GM21825 (cell line): ENCODE measurements around the gene UQCC2.

Source experiments
- ATAC-seq: cut with Tn5 transposase; IDR thresholded peaks from one replicate; pipeline ENCODE4 v1.9.1; 2021; ENCODE audit warnings: mild to moderate bottlenecking, moderate library complexity; ENCODE audit not compliant: unreplicated experiment

UQCC2 gene

DNA sequence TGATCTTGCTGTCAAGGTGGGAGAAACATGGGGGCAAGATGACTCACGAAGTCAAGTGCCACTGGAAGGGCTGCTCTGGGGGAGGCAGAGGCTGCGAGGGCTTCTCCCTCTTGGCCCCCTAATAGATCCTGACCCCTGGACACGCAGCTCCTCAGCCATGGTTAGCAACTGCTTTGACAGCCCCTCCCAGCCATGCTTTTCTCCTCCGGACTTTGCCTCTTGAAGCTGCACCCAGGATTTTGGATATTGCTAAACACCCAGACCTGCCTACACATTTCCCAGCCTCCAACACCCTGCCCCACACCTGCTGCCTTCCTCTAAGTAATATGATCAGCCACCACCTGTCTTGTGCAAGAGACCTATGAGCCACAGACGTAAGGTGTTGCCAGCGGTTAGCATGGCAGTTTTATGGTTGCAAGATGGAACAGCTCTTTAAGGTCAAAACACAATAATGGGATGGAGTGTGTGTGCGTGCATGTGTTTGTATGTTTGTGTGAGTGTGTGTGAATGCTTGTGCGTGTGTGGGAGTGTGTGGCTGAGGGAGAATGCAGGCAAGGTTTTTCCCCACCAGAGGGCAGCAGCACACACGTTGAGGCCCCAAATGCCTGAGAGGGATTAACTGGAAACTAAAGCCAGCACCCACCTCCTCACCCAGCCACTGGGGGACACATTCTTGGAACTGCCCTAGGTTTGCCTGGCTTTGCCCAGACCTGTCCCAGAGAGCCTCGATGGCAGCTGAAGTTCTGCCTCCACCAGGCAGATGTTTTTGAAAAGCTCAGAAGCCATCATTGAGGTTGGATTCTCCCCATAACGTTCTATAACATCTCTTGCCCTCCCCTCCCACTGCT lies 32.7 kb upstream of the UQCC2 start:
- no peak for ATAC-seq

DNA sequence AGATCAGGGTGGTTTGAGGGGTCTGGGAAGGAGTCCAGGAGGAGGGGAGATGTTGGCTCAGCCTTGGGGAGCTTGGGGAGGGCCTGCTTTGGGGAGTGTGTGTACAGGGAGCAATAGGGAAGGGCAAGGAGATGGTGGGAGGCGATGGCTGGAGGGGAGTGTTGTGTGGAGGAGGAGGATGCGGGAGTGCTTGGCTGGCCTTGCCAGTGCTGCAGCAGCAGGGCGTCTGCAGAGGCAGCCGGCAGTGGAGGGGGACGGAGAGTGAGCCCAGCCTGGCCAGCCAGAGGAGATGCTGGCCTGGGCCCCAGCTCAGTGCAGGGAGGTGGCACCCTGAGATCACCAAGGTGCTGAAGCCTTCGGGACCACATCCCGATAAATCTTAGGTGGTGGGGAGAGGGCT lies 31.3 kb upstream of the UQCC2 start:
- no peak for ATAC-seq

GRCh38 chr6:33742092-33742491 lies 30.6 kb upstream of the UQCC2 start:
- no peak for ATAC-seq

GRCh38 chr6:33740794-33741193 lies 29.3 kb upstream of the UQCC2 start:
- no peak for ATAC-seq

DNA sequence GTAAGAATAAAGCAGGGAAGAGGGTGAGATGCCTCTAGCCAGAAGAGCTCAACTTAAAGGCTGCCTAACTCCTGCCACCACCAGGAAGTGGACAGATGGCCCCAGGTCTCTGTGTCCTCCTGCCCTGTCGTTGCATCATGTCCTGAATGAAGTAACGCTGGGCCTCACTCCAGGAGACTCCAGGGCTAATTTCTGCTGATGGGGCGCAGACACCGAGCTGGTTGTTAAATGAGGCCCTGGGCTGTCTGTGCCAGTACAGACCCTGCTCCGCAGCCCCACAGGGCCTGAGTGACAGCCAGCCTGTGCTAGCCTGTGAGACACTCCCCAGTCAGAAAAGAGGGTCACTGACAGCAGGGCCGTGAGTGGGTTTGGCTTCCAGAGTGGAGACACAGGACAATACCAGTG lies 28.7 kb upstream of the UQCC2 start:
- no peak for ATAC-seq

DNA sequence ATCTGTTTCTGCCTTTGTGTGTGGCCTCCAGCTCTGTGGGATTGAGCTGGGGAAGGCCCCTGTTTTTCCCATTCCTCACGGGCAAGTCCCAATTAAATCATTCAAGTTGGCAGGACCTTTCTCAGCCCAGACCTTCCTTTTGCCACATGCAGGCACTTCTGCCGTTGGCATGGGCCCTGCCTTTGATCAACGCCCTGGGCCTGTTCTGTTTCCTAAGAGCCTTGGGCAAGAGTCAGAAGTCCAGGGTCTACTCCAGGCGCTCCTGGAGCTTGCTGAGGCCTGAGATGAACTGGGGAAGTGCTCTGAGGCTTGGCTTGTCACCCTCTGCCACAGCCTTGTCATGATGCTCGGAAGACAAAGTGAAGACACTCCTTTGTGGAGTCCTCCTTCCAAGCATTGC lies 28.1 kb upstream of the UQCC2 start:
- no peak for ATAC-seq

DNA sequence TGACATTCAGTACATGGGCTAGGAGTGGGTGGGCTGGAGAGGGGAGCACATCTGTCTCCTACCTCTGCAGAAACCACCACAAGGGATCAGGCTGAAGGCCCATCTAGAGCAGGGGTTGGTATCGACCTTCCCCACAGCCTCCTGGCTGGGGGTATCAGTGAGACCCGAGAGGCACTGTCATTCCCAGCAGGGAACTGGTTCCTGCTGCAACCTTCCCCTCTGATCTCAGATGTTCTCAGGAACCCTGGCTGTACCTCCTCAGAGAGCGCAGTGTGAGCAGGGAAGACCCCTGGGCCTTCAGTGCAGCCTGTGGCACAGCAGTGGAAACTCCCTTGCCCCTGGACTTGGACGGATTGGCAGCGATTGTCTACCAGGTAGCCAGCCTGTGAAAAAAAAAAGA lies 27.4 kb upstream of the UQCC2 start:
- ATAC-seq: no peak

DNA sequence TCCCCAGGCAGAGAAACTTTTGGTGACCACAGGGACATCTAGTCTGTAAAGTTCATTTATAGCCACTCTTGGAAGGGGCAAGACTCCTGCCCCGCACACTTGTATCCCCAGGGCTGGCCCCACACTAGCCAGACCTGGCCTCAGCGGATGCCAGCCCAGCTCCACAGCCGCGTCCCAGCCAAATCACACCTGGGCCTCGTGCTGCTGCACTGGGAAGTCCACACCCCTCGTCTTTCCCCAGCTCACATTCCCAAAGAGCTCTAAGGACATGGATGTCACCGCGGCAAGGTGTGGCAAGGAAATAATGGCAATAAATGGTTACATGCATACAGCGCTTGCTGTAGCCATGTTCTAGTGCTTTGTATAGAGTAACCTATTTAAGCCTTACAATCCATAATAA lies 26.7 kb upstream of the UQCC2 start:
- ATAC-seq: no peak

- no peak for ATAC-seq
Observed at GRCh38 chr6:33737267-33738026, 25.9 kb upstream of the UQCC2 start.

GRCh38 chr6:33735216-33735615 lies 23.7 kb upstream of the UQCC2 start:
- no peak for ATAC-seq

DNA sequence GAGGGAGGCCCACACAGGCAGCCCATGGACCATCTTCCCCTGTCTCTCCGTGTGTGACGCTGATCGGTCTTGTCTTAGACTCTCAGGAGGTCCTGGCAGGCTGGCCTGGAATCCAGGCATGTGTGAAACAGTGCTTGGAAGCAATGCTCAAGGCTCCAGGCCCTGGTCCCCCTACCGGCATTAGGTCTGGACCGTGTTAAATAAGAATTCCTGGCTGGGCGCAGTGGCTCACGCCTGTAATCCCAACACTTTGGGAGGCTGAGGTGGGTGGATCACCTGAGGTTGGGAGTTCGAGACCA lies 22.2 kb upstream of the UQCC2 start:
- no peak for ATAC-seq

DNA sequence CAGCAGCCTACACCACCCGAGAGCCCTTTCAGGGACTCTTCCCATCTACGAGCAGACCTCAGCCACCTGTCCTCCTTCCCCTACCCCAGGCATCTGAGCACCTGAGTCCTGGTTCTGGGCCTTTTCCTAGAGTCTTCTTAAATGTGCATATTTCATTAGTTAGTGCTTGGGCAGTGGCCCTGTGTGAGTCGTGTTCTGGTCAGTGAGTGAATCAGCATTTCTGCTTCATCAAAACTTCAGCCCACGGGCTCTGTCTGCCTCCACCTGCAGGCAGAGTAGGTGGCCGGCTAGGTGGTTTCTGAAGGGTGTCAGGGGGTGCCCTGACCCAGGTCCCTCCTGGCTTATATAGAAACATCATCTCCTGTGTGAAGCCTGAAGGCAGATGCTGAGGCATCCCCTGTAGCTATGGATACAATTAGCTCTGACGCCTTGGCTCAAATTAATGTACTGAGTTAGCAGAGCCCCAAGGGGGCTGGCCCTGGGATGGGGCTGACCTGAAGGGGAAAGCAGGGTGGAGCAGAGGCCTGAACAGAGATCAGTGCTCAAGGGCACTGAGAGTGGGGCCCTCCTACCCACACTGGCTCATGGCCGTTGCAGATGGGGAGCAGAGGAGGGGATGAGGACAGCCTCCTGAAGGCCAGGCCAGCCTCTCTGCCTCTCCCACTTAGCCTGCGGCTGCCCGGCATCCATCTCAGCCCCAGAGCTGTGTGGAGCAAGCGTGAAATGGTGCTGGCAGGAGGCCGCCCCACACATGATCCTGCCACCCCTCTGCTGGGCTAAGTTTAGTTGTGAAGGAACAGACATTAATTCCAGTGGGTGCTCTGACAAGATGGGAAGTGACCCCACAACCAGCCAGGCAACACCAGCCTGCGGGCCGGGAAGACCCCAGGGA lies 21.6 kb upstream of the UQCC2 start:
- ATAC-seq: no peak

DNA sequence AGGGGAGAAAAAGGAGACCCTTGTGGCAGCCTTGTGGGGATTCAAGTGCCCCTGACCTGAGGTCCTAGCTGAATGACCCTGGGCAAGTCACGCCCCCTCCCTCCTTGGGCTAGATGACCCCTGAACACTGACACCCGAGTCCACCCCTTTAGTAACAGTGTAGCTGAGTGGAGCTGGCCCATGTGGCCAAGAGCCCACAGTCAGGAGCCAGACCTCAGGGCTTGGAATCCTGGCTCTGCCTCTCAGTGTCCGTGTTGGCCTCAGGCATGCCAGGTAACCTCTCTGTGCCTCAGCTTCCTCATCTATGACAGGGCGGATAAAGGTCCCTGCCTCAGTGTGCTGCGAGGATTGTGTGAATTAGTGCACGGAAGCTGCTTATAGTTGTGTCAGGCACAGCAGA lies 20.9 kb upstream of the UQCC2 start:
- ATAC-seq: no peak

DNA sequence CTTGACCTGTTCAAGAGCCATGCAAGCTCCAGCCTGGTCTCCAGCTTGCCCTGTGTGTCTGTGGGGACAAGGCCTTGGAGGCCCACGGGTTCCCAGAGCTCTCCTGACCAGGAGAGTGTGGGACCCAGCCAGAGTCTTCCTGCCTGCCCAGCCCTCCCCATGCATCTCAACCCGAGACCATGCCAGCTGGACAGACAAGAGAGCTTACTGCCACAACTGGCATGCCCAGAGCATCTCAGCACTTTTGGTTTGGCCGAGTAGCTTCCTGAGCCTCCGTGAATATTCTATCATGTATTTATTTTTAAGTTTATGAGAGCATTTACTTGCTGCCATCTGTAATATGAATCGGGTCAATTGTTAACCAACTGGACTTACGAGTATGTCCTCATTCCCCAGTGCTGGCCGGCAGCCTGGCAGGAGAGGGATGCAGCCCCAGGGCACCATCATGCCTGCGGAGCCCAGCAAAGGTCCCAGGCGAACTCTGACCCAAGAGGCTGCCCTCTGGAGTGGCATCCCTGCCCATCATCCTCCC lies 20.3 kb upstream of the UQCC2 start:
- ATAC-seq: no peak

DNA sequence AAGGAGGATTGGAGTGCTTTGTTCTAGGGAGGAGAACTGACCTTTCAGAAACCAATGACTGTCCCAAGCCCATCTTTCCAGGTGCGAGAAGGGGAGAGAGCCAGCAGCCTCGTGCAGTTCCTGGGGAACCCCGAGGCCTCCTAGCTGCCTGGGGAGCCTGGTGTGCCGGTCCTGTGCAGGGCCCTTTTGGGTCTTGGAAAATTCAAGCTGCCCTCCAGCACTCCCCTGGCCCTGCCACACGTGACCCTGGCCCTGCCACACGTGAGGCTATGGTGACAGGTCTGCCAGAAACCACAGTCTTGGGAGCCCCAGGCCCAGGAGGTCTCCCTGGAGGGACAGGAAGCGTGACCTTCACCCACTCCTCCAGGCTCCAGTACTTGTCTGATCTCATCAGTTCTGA lies 19.5 kb upstream of the UQCC2 start:
- no peak for ATAC-seq

DNA sequence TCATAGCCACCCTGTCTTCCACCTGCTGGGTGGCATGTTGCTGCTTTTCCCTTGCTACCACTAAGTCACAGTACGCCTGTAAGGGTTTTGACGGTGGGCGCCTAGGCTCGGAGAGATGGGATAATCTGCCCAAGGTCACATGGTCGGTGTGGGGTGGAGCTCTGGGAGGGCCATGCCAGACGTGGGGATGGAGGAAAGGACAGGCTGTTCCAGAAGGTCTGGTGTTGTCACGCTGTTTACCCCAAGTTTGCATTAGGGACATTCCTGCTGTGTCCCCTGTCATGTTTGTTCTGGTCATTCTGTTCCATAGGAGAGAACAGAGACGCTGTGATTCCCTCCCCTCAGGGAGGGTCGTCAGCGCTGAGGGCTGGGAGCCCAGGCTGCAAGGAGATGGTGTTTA lies 19.1 kb upstream of the UQCC2 start:
- ATAC-seq: no peak

DNA sequence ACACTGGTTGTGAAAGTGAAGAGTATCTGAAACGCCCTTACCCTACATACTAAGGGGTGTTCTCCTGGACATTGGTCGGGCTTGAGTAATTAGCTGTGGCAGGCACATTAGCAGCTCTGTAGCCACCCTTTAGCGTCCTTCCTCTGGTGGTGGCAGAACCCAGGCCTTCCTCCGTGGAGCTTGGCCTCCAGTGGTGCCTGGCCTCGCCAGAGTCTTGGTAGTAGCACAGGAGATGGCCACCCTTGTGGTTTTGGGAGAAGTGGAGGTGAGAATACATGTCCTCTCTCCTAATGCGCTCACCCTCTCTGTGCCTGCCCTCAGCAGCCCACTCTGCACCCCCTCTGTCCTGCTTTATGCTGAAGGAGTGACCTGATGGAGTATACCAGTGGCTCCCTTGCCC lies 17.6 kb upstream of the UQCC2 start:
- ATAC-seq: no peak

- no peak for ATAC-seq
Observed at GRCh38 chr6:33728438-33728837, 16.9 kb upstream of the UQCC2 start.

DNA sequence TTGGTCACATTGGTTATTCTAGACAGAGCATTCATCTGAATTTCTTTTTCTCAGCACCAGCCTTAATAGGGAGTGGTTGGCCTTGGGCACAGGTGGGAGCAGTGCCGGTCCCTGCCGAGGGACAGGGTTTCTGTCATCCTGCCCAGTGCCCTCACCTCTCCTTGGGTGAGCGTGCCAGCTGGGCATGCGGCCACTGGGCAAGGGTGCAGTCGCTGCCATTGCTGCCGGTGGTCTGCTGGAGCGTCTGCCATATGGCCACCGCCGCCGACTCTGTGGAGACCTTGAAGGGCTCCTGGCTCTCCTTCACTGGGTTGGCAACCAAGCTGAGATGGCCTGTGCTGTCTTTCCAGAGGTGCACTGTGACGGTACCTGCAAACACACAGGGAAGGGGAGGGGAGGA lies 16.4 kb upstream of the UQCC2 start:
- no peak for ATAC-seq

DNA sequence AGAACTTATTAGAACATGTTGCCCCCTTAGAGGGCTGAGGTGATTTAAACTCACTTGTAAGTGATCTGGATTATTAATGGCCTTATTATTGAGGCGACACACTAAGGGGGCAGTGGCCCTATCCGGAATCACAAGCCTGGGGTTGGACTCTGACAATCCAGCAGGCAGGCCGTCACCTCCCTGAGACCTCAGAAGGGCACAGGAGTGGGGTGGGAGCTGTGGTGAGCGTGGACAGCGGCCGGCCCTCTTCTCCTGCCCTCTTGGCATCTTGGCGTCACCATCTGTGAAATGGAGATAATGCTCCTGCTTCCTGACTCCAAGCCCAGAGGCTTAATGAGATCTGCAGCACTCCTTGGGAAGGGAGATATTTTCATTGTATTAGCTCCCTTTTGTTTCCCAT lies 15.6 kb upstream of the UQCC2 start:
- no peak for ATAC-seq

- no peak for ATAC-seq
Observed at GRCh38 chr6:33726696-33727095, 15.2 kb upstream of the UQCC2 start.
